Measurements from ENCODE around the gene DNM2.

- TF ChIP-seq, protein P1, sequence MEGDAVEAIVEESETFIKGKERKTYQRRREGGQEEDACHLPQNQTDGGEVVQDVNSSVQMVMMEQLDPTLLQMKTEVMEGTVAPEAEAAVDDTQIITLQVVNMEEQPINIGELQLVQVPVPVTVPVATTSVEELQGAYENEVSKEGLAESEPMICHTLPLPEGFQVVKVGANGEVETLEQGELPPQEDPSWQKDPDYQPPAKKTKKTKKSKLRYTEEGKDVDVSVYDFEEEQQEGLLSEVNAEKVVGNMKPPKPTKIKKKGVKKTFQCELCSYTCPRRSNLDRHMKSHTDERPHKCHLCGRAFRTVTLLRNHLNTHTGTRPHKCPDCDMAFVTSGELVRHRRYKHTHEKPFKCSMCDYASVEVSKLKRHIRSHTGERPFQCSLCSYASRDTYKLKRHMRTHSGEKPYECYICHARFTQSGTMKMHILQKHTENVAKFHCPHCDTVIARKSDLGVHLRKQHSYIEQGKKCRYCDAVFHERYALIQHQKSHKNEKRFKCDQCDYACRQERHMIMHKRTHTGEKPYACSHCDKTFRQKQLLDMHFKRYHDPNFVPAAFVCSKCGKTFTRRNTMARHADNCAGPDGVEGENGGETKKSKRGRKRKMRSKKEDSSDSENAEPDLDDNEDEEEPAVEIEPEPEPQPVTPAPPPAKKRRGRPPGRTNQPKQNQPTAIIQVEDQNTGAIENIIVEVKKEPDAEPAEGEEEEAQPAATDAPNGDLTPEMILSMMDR (IDR thresholded peaks at IDR 0.05; ENCODE audit: low read length): no peak
- TF ChIP-seq EZH2 (optimal IDR thresholded peaks at IDR 0.05; ENCODE audit: low read depth, low read length): no peak
- no peak for TF ChIP-seq EZH2phosphoT487 (IDR thresholded peaks at IDR 0.05; ENCODE audit: low read length)
These were observed 42.5 kb downstream of the DNM2 start for GRCh38 chr19:10760273-10760944.
